WI38 (cell line): Measurements from ENCODE around the gene BRINP3.

Source experiments
- H3K4me3 ChIP-seq: 2 replicates; pipeline ENCODE4 v1.5.1; 2011; ENCODE audit warnings: low read depth, mild to moderate bottlenecking, control low read depth, low read length
- CTCF ChIP-seq: IDR thresholded peaks from 2 replicates; pipeline ENCODE4 v1.5.1; 2012; ENCODE audit warnings: low read depth, mild to moderate bottlenecking, control low read depth, low read length

BRINP3 gene

GRCh38 chr1:190303501-190303900 is 174.2 kb downstream of the BRINP3 start:
- H3K4me3 ChIP-seq = no peak overlapping the region
- no peak for TF ChIP-seq CTCF

- H3K4me3 ChIP-seq = no peak overlapping the region
- no peak for TF ChIP-seq CTCF
Measured at GRCh38 chr1:190296453-190296852, 181.2 kb downstream of the BRINP3 start.

GRCh38 chr1:190289897-190290296 is 187.8 kb downstream of the BRINP3 start:
- no peak overlapping the region for H3K4me3 ChIP-seq
- no peak for TF ChIP-seq CTCF

GRCh38 chr1:190286111-190286510 is 191.6 kb downstream of the BRINP3 start:
- H3K4me3 ChIP-seq = no peak overlapping the region
- TF ChIP-seq CTCF = no peak

GRCh38 chr1:190277107-190277506 is 200.6 kb downstream of the BRINP3 start:
- no peak for TF ChIP-seq CTCF

GRCh38 chr1:190274721-190275120 is 202.9 kb downstream of the BRINP3 start:
- no peak for TF ChIP-seq CTCF
- no peak overlapping the region for H3K4me3 ChIP-seq

More at GRCh38 chr1:190277107-190277506, 200.6 kb downstream of the BRINP3 start:
- H3K4me3 ChIP-seq = no peak overlapping the region

- TF ChIP-seq CTCF = no peak
- no peak overlapping the region for H3K4me3 ChIP-seq
Measured at GRCh38 chr1:190273161-190273560, 204.5 kb downstream of the BRINP3 start.
